ENCODE results near the gene ARHGAP6. TPM values are rescaled to one million over a fixed set of nuclear protein-coding genes. Genes with fewer than 3 reads are reported as not detected.
"Not testable (repeated sequence)": the region's sequence is repeated elsewhere in the genome, so short reads cannot be mapped to it uniquely, and the experiment has no call there.

ARHGAP6 gene
- polyA plus RNA-seq, 4 donors: 1.1 to 3.5 (median 3.3) TPM; not detected in 1

GRCh38 chrX:11131146-11131545 is 534.6 kb downstream of the ARHGAP6 start:
- H3K36me3 ChIP-seq (ENCODE audit: control insufficient read depth in 3 of 3, insufficient read depth in 2 of 3, low read depth in 1 of 3, low read length in 3 of 3): no peaks in the 10 kb centered on the region
- no peak overlapping the region for H3K4me3 ChIP-seq (ENCODE audit: low read depth in 1 of 3, low read length in 3 of 3)
- no peaks in the 10 kb centered on the region for H3K27me3 ChIP-seq (ENCODE audit: control insufficient read depth in 3 of 3, insufficient read depth in 3 of 3, low read length in 3 of 3)
- no peak overlapping the region for H3K27ac ChIP-seq (ENCODE audit: low read depth in 1 of 3, low read length in 2 of 3)
- FAIRE-seq (no peak), DNase-seq (no peak)
- H3K9me3 ChIP-seq (ENCODE audit: control insufficient read depth in 2 of 2, insufficient read depth in 1 of 2, low read depth in 1 of 2, low read length in 1 of 2): no peaks in the 10 kb centered on the region
- peaks cover 0 to 18% (median 2%) of the 10 kb centered on the region in 3 donors for H3K4me1 ChIP-seq (ENCODE audit: control insufficient read depth in 3 of 3, insufficient read depth in 2 of 3, low read depth in 1 of 3, low read length in 2 of 3)

- H3K27ac ChIP-seq (ENCODE audit: low read depth in 1 of 3, low read length in 2 of 3): peak overlapping the region in 2 of 3 donors; percentile 44 to 63
- peaks cover 0 to 14% (median under 1%) of the 10 kb centered on the region in 3 donors for H3K4me1 ChIP-seq (ENCODE audit: control insufficient read depth in 3 of 3, insufficient read depth in 2 of 3, low read depth in 1 of 3, low read length in 2 of 3)
- 10 to 60% (median 49%) methylated on average over 3 of the region's 3 CpGs for WGBS, 3 donors
- FAIRE-seq (no peak), DNase-seq (peak; percentile 68 to 83)
- no peaks in the 10 kb centered on the region for H3K9me3 ChIP-seq (ENCODE audit: control insufficient read depth in 2 of 2, insufficient read depth in 1 of 2, low read depth in 1 of 2, low read length in 1 of 2)
- no peaks in the 10 kb centered on the region for H3K27me3 ChIP-seq (ENCODE audit: control insufficient read depth in 3 of 3, insufficient read depth in 3 of 3, low read length in 3 of 3)
- H3K36me3 ChIP-seq (ENCODE audit: control insufficient read depth in 3 of 3, insufficient read depth in 2 of 3, low read depth in 1 of 3, low read length in 3 of 3): no peaks in the 10 kb centered on the region
- H3K4me3 ChIP-seq (ENCODE audit: low read depth in 1 of 3, low read length in 3 of 3): no peak overlapping the region
Measured at GRCh38 chrX:11130136-11130535, 535.6 kb downstream of the ARHGAP6 start.

- no peak for DNase-seq
- Histone ChIP-seq H3K9me3 (ENCODE audit: control insufficient read depth in 2 of 2, insufficient read depth in 1 of 2, low read depth in 1 of 2, low read length in 1 of 2) (no peaks in the 10 kb centered on the region), H3K36me3 (ENCODE audit: control insufficient read depth in 3 of 3, insufficient read depth in 2 of 3, low read depth in 1 of 3, low read length in 3 of 3) (no peaks in the 10 kb centered on the region), H3K4me3 (ENCODE audit: low read depth in 1 of 3, low read length in 3 of 3) (no peak overlapping the region), H3K27me3 (ENCODE audit: control insufficient read depth in 3 of 3, insufficient read depth in 3 of 3, low read length in 3 of 3) (no peaks in the 10 kb centered on the region), H3K27ac (ENCODE audit: low read depth in 1 of 3, low read length in 2 of 3) (peak overlapping the region in 1 of 3 donors; percentile 63), H3K4me1 (ENCODE audit: control insufficient read depth in 3 of 3, insufficient read depth in 2 of 3, low read depth in 1 of 3, low read length in 2 of 3) (peaks cover 0 to 14% (median 0%) of the 10 kb centered on the region in 3 donors)
- no peak for FAIRE-seq
- 41 to 61% (median 52%) methylated on average over 5 of the region's 5 CpGs for WGBS, 3 donors
Measured at GRCh38 chrX:11129534-11130105, 536.1 kb downstream of the ARHGAP6 start.

- 47 to 75% (median 52%) methylated on average over 5 of the region's 5 CpGs for WGBS, 3 donors
- H3K4me1 ChIP-seq (ENCODE audit: control insufficient read depth in 3 of 3, insufficient read depth in 2 of 3, low read depth in 1 of 3, low read length in 2 of 3): peaks cover 0 to 8% (median 0%) of the 10 kb centered on the region in 3 donors
- peaks cover 0 to 4% (median 4%) of the 10 kb centered on the region in 3 donors for H3K36me3 ChIP-seq (ENCODE audit: control insufficient read depth in 3 of 3, insufficient read depth in 2 of 3, low read depth in 1 of 3, low read length in 3 of 3)
- DNase-seq (peak; percentile 27 to 47), FAIRE-seq (no peak)
- no peaks in the 10 kb centered on the region for H3K27me3 ChIP-seq (ENCODE audit: control insufficient read depth in 3 of 3, insufficient read depth in 3 of 3, low read length in 3 of 3)
- H3K27ac ChIP-seq (ENCODE audit: low read depth in 1 of 3, low read length in 2 of 3): peak overlapping the region in 1 of 3 donors; percentile 62
- no peak overlapping the region for H3K4me3 ChIP-seq (ENCODE audit: low read depth in 1 of 3, low read length in 3 of 3)
- no peaks in the 10 kb centered on the region for H3K9me3 ChIP-seq (ENCODE audit: control insufficient read depth in 2 of 2, insufficient read depth in 1 of 2, low read depth in 1 of 2, low read length in 1 of 2)
Measured at GRCh38 chrX:11125060-11125459, 540.7 kb downstream of the ARHGAP6 start.

GRCh38 chrX:11124112-11124511 is 541.6 kb downstream of the ARHGAP6 start:
- H3K4me3 ChIP-seq (ENCODE audit: low read depth in 1 of 3, low read length in 3 of 3): no peak overlapping the region
- no peaks in the 10 kb centered on the region for H3K9me3 ChIP-seq (ENCODE audit: control insufficient read depth in 2 of 2, insufficient read depth in 1 of 2, low read depth in 1 of 2, low read length in 1 of 2)
- 19 to 46% (median 36%) methylated on average over 2 of the region's 2 CpGs for WGBS, 3 donors
- no peak for FAIRE-seq
- H3K27ac ChIP-seq (ENCODE audit: low read depth in 1 of 3, low read length in 2 of 3): peak overlapping the region in 1 of 3 donors; percentile 62
- no peaks in the 10 kb centered on the region for H3K4me1 ChIP-seq (ENCODE audit: control insufficient read depth in 3 of 3, insufficient read depth in 2 of 3, low read depth in 1 of 3, low read length in 2 of 3)
- H3K36me3 ChIP-seq (ENCODE audit: control insufficient read depth in 3 of 3, insufficient read depth in 2 of 3, low read depth in 1 of 3, low read length in 3 of 3): peaks cover 0 to 11% (median 5%) of the 10 kb centered on the region in 3 donors
- no peaks in the 10 kb centered on the region for H3K27me3 ChIP-seq (ENCODE audit: control insufficient read depth in 3 of 3, insufficient read depth in 3 of 3, low read length in 3 of 3)
- DNase-seq: peak; percentile 48 to 52

GRCh38 chrX:11123087-11123486 is 542.6 kb downstream of the ARHGAP6 start:
- peaks cover 0 to 17% (median 5%) of the 10 kb centered on the region in 3 donors for H3K36me3 ChIP-seq (ENCODE audit: control insufficient read depth in 3 of 3, insufficient read depth in 2 of 3, low read depth in 1 of 3, low read length in 3 of 3)
- H3K4me1 ChIP-seq (ENCODE audit: control insufficient read depth in 3 of 3, insufficient read depth in 2 of 3, low read depth in 1 of 3, low read length in 2 of 3); H3K27ac ChIP-seq (ENCODE audit: low read depth in 1 of 3, low read length in 2 of 3); H3K9me3 ChIP-seq (ENCODE audit: control insufficient read depth in 2 of 2, insufficient read depth in 1 of 2, low read depth in 1 of 2, low read length in 1 of 2); H3K27me3 ChIP-seq (ENCODE audit: control insufficient read depth in 3 of 3, insufficient read depth in 3 of 3, low read length in 3 of 3); FAIRE-seq; DNase-seq; H3K4me3 ChIP-seq (ENCODE audit: low read depth in 1 of 3, low read length in 3 of 3): not testable (repeated sequence)
- WGBS, 3 donors: 69 to 77% (median 75%) methylated on average over 5 to 6 of the region's 6 CpGs

- Histone ChIP-seq H3K36me3 (ENCODE audit: control insufficient read depth in 3 of 3, insufficient read depth in 2 of 3, low read depth in 1 of 3, low read length in 3 of 3) (peaks cover 2 to 29% (median 5%) of the 10 kb centered on the region in 3 donors), H3K9me3 (ENCODE audit: control insufficient read depth in 2 of 2, insufficient read depth in 1 of 2, low read depth in 1 of 2, low read length in 1 of 2) (no peaks in the 10 kb centered on the region), H3K4me3 (ENCODE audit: low read depth in 1 of 3, low read length in 3 of 3) (no peak overlapping the region), H3K27me3 (ENCODE audit: control insufficient read depth in 3 of 3, insufficient read depth in 3 of 3, low read length in 3 of 3) (no peaks in the 10 kb centered on the region), H3K4me1 (ENCODE audit: control insufficient read depth in 3 of 3, insufficient read depth in 2 of 3, low read depth in 1 of 3, low read length in 2 of 3) (no peaks in the 10 kb centered on the region), H3K27ac (ENCODE audit: low read depth in 1 of 3, low read length in 2 of 3) (no peak overlapping the region)
- no peak for FAIRE-seq
- 52 to 71% (median 55%) methylated on average over 8 of the region's 8 CpGs for WGBS, 3 donors
- DNase-seq: no peak
Measured at GRCh38 chrX:11119313-11119943, 546.3 kb downstream of the ARHGAP6 start.

- WGBS, 3 donors: 73 to 89% (median 74%) methylated on average over 3 of the region's 3 CpGs
- H3K4me3 ChIP-seq (ENCODE audit: low read depth in 1 of 3, low read length in 3 of 3): no peak overlapping the region
- H3K27ac ChIP-seq (ENCODE audit: low read depth in 1 of 3, low read length in 2 of 3): no peak overlapping the region
- DNase-seq (no peak), FAIRE-seq (no peak)
- no peaks in the 10 kb centered on the region for H3K9me3 ChIP-seq (ENCODE audit: control insufficient read depth in 2 of 2, insufficient read depth in 1 of 2, low read depth in 1 of 2, low read length in 1 of 2)
- no peaks in the 10 kb centered on the region for H3K27me3 ChIP-seq (ENCODE audit: control insufficient read depth in 3 of 3, insufficient read depth in 3 of 3, low read length in 3 of 3)
- H3K4me1 ChIP-seq (ENCODE audit: control insufficient read depth in 3 of 3, insufficient read depth in 2 of 3, low read depth in 1 of 3, low read length in 2 of 3): peaks cover 0 to 5% (median 0%) of the 10 kb centered on the region in 3 donors
- peaks cover 2 to 35% (median 5%) of the 10 kb centered on the region in 3 donors for H3K36me3 ChIP-seq (ENCODE audit: control insufficient read depth in 3 of 3, insufficient read depth in 2 of 3, low read depth in 1 of 3, low read length in 3 of 3)
Measured at GRCh38 chrX:11117745-11118144, 548.0 kb downstream of the ARHGAP6 start.
